GM23338 (cell line): ENCODE measurements around the gene BAIAP2. TPM values are rescaled to one million over a fixed set of nuclear protein-coding genes. Genes with fewer than 3 reads are reported as not detected.
"Not testable (repeated sequence)": the region's sequence is repeated elsewhere in the genome, so short reads cannot be mapped to it uniquely, and the experiment has no call there.

ENCODE experiments used
- ATAC-seq: fragments of 200-7000 bp; cut with Tn5 transposase; 3 replicates; pipeline ENCODE4 v1.9.1; 2020
- DNase-seq: peaks from one replicate; pipeline ENCODE4 v3.0.0-alpha.2; 2015; ENCODE audit warnings: low spot score
- H2AFZ ChIP-seq: fragments of 200-600 bp; sonication (generic); 2 replicates; pipeline ENCODE4 v1.8.0; 2016; ENCODE audit warnings: antibody characterized with exemption, mild to moderate bottlenecking, moderate library complexity
- H3F3A ChIP-seq: fragments of 200-600 bp; sonication (generic); replicated peaks from 2 replicates; pipeline ENCODE4 v1.8.0; 2017; ENCODE audit warnings: antibody characterized with exemption, mixed run types, low read depth
- H3K27ac ChIP-seq: fragments of 200-600 bp; sonication (generic); 2 replicates; pipeline ENCODE4 v1.6.1; 2016; ENCODE audit warnings: low read depth
- H3K27me3 ChIP-seq: fragments of 200-600 bp; sonication (generic); 2 replicates; pipeline ENCODE4 v1.8.0; 2016; ENCODE audit warnings: mild to moderate bottlenecking, mixed run types, moderate library complexity; ENCODE audit not compliant: insufficient read depth
- H3K36me3 ChIP-seq: fragments of 200-600 bp; sonication (generic); 2 replicates; pipeline ENCODE4 v1.8.0; 2016; ENCODE audit warnings: mild to moderate bottlenecking; ENCODE audit not compliant: insufficient read depth
- H3K4me1 ChIP-seq: fragments of 200-600 bp; sonication (generic); 2 replicates; pipeline ENCODE4 v1.8.0; 2016; ENCODE audit warnings: mild to moderate bottlenecking, moderate library complexity; ENCODE audit not compliant: insufficient read depth
- H3K4me2 ChIP-seq: fragments of 200-600 bp; sonication (generic); 2 replicates; pipeline ENCODE4 v1.7.1; 2017; ENCODE audit warnings: mixed run types
- H3K4me3 ChIP-seq: fragments of 200-600 bp; sonication (generic); 2 replicates; pipeline ENCODE4 v1.6.1; 2016; ENCODE audit warnings: mixed run types
- H3K79me2 ChIP-seq: fragments of 200-600 bp; sonication (generic); replicated peaks from 2 replicates; pipeline ENCODE4 v1.8.0; 2017; ENCODE audit warnings: mild to moderate bottlenecking; ENCODE audit not compliant: insufficient read depth
- H3K9me2 ChIP-seq: fragments of 200-600 bp; sonication (generic); 2 replicates; pipeline ENCODE4 v1.8.0; 2017; ENCODE audit not compliant: insufficient read depth
- H4K20me1 ChIP-seq: fragments of 200-600 bp; sonication (generic); replicated peaks from 2 replicates; pipeline ENCODE4 v1.8.0; 2017; ENCODE audit warnings: mild to moderate bottlenecking; ENCODE audit not compliant: insufficient read depth
- H3K27ac Mint-ChIP-seq: 2 replicates; pipeline ENCODE4 v1.8.0; 2020; ENCODE audit warnings: inconsistent platforms, mild to moderate bottlenecking, moderate library complexity, mixed read lengths
- H3K27me3 Mint-ChIP-seq: 3 replicates; pipeline ENCODE4 v1.8.0; 2022; ENCODE audit warnings: low read depth, mild to moderate bottlenecking, moderate library complexity, mixed read lengths, inconsistent platforms; ENCODE audit not compliant: insufficient read depth, poor library complexity
- H3K36me3 Mint-ChIP-seq: 3 replicates; pipeline ENCODE4 v1.8.0; 2021; ENCODE audit warnings: low read depth, mild to moderate bottlenecking, inconsistent platforms, moderate library complexity, mixed read lengths
- H3K4me1 Mint-ChIP-seq: 3 replicates; pipeline ENCODE4 v1.8.0; 2020; ENCODE audit warnings: mild to moderate bottlenecking, inconsistent platforms, mixed read lengths
- H3K4me3 Mint-ChIP-seq: 3 replicates; pipeline ENCODE4 v1.8.0; 2021; ENCODE audit warnings: moderate library complexity, mild to moderate bottlenecking, inconsistent platforms, mixed read lengths
- H3K9me3 Mint-ChIP-seq: 3 replicates; pipeline ENCODE4 v1.8.0; 2020; ENCODE audit warnings: moderate library complexity, mild to moderate bottlenecking, inconsistent platforms, mixed read lengths
- ETS1 ChIP-seq: IDR thresholded peaks from 2 replicates; pipeline ENCODE4 v1.6.1; 2016; ENCODE audit warnings: antibody characterized with exemption
- EZH2 ChIP-seq: fragments of 200-600 bp; sonication (generic); IDR thresholded peaks from one replicate; pipeline ENCODE4 v1.8.0; 2017; ENCODE audit warnings: antibody characterized with exemption, mild to moderate bottlenecking, low read depth; ENCODE audit not compliant: unreplicated experiment
- EZH2phosphoT487 ChIP-seq: fragments of 200-600 bp; sonication (generic); IDR thresholded peaks from one replicate; pipeline ENCODE4 v1.8.1; 2018; ENCODE audit warnings: antibody characterized with exemption; ENCODE audit not compliant: unreplicated experiment
- JUNB ChIP-seq: IDR thresholded peaks from one replicate; pipeline ENCODE4 v1.6.1; 2016; ENCODE audit warnings: antibody characterized with exemption; ENCODE audit not compliant: unreplicated experiment
- NANOG ChIP-seq: IDR thresholded peaks from 2 replicates; pipeline ENCODE4 v1.6.1; 2016; ENCODE audit warnings: antibody characterized with exemption, borderline replicate concordance
- ZNF114 ChIP-seq: fragments of 250-450 bp; sonication (Bioruptor Pico); IDR thresholded peaks from 2 replicates; pipeline ENCODE4 v1.5.0; 2020; ENCODE audit warnings: mild to moderate bottlenecking, moderate library complexity
- ZNF331 ChIP-seq: fragments of 250-450 bp; sonication (Bioruptor Pico); IDR thresholded peaks from 2 replicates; pipeline ENCODE4 v1.5.0; 2020; ENCODE audit warnings: low read depth, mild to moderate bottlenecking, moderate library complexity
- ZNF462 ChIP-seq: fragments of 250-450 bp; sonication (Bioruptor Pico); IDR thresholded peaks from 2 replicates; pipeline ENCODE4 v1.5.0; 2020; ENCODE audit warnings: mild to moderate bottlenecking, moderate library complexity
- polyA plus RNA-seq: library from polyadenylated mRNA; unstranded; fragments of >200 nt; fragmentation: Nextera tagmentation; extraction: Ambion mirVana; gene quantifications from 2 replicates; pipeline ENCODE4 v1.2.1, GENCODE V29; 2016
- total RNA-seq: library from RNA; depleted of rRNA; stranded (reverse); fragments of >200 nt; shearing (Covaris generic); gene quantifications from 2 replicates; pipeline ENCODE4 v1.2.3, GENCODE V29; 2014
- TF ChIP-seq, protein P1 (sequence below), 2 experiments: fragments of 200-600 bp in 1 of 2; sonication (generic) in 1 of 2; conservative IDR thresholded peaks; 2 replicates each; pipeline versions ENCODE4 v1.5.1 to v1.6.1; 2016 to 2017; ENCODE audit warnings: antibody characterized with exemption in 2 of 2, low read depth in 2 of 2, mild to moderate bottlenecking in 2 of 2, moderate library complexity in 1 of 2

BAIAP2 gene
- total and polyA plus RNA-seq, 2 experiments from 2014 or later = 21.7 to 22.7 TPM

- TF ChIP-seq EZH2phosphoT487 (no peak), EZH2 (no peak), JUNB (no peak), ZNF331 (no peak), ZNF114 (CRISPR knock-in tag) (no peak), ETS1 (no peak)
These were observed 118.4 kb downstream of the BAIAP2 start (continued) for GRCh38 chr17:81153340-81153803.

- not testable (repeated sequence) for H3K79me2 ChIP-seq, H3K4me1 Mint-ChIP-seq, ATAC-seq, H3K4me2 ChIP-seq, H3K4me1 ChIP-seq, H4K20me1 ChIP-seq, H3K4me3 ChIP-seq, H3F3A ChIP-seq, H3K9me2 ChIP-seq, H3K36me3 Mint-ChIP-seq, H2AFZ ChIP-seq, DNase-seq, H3K36me3 ChIP-seq, H3K9me3 Mint-ChIP-seq, H3K27me3 Mint-ChIP-seq, H3K27ac Mint-ChIP-seq, H3K27ac ChIP-seq, H3K27me3 ChIP-seq, H3K4me3 Mint-ChIP-seq
These were observed 119.1 kb downstream of the BAIAP2 start for GRCh38 chr17:81154016-81154415.

DNA sequence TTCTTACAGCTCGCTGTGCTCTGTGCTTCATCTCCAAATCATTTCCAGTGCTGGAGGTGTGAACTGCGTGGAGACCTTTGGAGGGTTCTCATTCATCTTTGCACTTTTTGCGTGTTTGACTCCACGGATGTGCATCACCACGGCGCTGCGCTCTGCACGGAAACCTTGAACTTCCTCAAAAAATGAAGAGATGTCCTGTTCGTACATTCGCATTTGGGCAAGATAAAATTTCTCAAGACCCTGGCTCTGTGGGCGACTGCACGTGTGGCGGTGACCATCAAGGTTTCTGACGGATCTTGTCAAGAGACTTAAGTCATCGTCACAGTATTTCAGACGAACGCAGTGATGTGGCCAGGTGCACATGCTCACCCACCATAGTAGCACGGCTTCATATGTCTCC is 120.0 kb downstream of the BAIAP2 start:
- no peak overlapping the region for H3K27ac Mint-ChIP-seq
- no peaks in the 10 kb centered on the region for H3K27me3 ChIP-seq
- H3K27me3 Mint-ChIP-seq = peaks cover 5% of the 10 kb centered on the region
- H3K4me2 ChIP-seq = no peak overlapping the region
- ATAC-seq = no peak
- H3K9me2 ChIP-seq = no peaks in the 10 kb centered on the region
- no peaks in the 10 kb centered on the region for H3F3A ChIP-seq
- no peak overlapping the region for H2AFZ ChIP-seq
- no peaks in the 10 kb centered on the region for H3K36me3 Mint-ChIP-seq
- no peaks in the 10 kb centered on the region for H3K36me3 ChIP-seq
- H3K79me2 ChIP-seq = no peaks in the 10 kb centered on the region
- H4K20me1 ChIP-seq = 0 out of 2 replicates have a peak, but pooled peaks cover 2% of the 10 kb centered on the region
- no peaks in the 10 kb centered on the region for H3K4me1 ChIP-seq
- H3K4me3 ChIP-seq = no peak overlapping the region
- no peak overlapping the region for H3K4me3 Mint-ChIP-seq
- no peaks in the 10 kb centered on the region for H3K4me1 Mint-ChIP-seq
- DNase-seq = no peak
- no peak overlapping the region for H3K27ac ChIP-seq
- H3K9me3 Mint-ChIP-seq = no peaks in the 10 kb centered on the region
- TF ChIP-seq ZNF462 (CRISPR knock-in tag) (no peak), NANOG (no peak), JUNB (no peak), ETS1 (no peak), ZNF114 (CRISPR knock-in tag) (no peak), ZNF331 (no peak)
- TF ChIP-seq, protein P1, sequence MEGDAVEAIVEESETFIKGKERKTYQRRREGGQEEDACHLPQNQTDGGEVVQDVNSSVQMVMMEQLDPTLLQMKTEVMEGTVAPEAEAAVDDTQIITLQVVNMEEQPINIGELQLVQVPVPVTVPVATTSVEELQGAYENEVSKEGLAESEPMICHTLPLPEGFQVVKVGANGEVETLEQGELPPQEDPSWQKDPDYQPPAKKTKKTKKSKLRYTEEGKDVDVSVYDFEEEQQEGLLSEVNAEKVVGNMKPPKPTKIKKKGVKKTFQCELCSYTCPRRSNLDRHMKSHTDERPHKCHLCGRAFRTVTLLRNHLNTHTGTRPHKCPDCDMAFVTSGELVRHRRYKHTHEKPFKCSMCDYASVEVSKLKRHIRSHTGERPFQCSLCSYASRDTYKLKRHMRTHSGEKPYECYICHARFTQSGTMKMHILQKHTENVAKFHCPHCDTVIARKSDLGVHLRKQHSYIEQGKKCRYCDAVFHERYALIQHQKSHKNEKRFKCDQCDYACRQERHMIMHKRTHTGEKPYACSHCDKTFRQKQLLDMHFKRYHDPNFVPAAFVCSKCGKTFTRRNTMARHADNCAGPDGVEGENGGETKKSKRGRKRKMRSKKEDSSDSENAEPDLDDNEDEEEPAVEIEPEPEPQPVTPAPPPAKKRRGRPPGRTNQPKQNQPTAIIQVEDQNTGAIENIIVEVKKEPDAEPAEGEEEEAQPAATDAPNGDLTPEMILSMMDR (conservative IDR thresholded peaks at IDR 0.05; ENCODE audit: low read depth in 2 of 2) = no peak
